Stimulated activated CD8-positive, alpha-beta memory T cell treated with anti-CD3 and anti-CD28 coated beads, Interleukin-4, amount 100 ng/mL, for 24 hours (primary cell): Measurements from ENCODE around the gene S1PR3.

Experiments
- DNase-seq: peaks from one replicate; pipeline ENCODE4 v3.0.0-alpha.2; 2020; ENCODE audit warnings: low read depth

S1PR3 gene

DNA sequence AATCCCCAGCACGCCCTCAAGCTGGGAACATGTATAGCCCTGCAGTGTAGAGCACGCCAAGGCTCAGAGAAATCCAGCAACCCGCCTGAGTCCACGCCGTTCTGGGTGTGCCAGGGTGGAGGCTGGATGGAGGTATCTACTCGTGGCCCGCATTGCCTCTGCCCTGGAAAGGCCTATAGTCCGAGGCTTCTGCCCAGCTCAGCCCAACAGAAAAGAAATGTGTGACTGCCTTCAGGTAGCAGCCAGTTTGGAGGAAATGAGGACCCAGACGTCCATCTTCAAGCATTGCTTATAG lies 18.2 kb downstream of the S1PR3 start:
- no peak for DNase-seq

DNA sequence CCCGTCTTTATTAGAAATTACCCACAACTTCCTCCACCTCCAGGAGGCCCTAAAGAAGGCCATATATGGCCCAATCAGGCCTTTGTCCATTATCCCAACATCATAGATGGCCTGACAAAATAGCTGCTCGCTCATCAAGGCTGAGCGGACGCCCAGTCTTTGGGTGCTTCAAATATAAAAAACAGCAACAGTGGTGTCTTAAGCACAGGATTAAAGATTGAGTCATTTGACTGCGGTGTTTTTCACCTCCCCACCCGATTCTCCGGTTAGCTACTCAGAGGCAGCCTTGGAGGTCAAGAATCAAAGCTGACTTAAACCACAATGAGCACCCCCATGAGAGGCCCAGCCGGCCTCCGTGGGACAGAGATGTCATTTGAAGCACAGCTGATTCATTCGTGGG lies 18.8 kb downstream of the S1PR3 start:
- DNase-seq = no peak

DNA sequence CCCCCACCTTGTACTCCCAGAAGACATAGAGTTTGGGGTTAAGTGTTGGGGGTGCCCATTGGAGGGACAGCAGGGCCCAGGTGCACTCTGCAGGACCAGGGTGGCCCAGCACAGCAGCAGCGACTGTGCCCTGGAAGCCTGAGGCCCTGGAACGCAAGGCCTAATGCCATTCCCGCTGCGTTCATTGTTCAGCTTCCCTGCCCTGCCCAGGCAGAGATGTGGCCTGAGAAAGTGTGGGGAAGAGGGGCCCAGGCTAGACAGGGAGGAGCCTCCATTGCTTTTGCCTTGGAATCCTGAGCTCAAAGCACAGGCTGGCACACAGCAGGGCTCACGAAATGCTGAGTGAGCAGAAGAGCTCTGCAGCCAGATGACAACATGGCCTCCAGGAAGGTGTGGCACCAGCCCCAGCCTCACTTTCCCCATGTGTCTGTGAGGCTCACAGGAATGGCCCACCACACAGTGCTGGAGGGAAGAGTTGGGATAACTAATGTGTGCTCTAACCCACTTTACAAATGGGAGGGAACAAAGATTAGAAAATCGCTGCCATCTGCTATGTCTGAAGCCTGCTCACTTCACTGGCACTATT lies 19.4 kb downstream of the S1PR3 start:
- DNase-seq = no peak

DNA sequence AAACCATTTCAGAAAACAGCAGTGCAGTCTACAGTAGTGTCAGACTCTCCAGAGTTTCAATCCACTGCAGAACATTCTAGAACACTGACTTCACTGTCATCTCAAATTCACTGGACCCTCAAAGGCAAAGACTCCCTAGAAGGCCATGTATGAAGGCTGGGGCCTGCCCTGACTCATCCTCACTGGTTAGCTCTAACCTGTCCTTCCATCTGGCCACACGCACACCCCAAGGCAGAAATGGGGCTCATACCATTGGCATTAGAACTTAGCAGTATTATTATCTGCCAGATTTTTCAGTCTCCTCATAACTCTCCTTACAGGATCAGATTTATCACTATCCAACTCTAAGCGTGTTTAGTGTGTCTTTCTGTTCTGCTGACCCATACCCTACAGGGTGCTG lies 20.4 kb downstream of the S1PR3 start:
- DNase-seq = no peak

DNA sequence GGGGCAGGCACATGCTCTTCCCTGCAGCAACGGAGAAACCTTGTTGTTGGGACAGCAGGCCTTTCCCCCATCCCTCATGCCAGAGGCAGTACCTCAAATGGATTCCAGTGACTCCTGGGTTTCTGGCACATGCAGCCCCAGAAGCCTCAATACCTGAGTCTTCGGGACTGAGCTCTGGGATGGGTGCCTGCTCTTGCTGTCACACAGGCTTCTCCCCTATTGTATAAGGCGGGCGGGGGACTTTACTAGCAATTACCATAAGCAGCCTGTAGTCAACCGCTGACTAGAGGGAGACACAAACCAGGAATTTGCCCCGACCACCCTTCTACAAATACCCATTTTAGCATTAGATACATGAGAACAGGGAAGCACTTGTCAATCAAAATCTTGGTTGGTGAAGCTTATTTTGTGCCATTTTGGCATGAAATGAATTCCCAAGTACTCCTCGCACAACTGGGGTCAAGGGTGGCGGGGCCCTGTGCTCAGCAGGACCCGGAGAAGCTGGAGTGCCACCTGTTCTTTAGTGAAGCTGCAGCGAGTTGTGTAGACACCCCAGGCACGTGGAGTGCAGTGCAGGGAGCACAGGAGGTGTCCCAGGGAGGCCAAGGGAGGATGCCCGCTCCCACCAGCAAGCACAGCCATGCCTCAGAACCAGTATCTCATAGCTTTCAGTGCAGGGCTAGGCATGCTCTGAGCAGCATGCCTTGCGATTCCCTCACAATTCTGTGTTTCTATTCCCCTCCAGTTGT lies 21.2 kb downstream of the S1PR3 start:
- DNase-seq = no peak

DNA sequence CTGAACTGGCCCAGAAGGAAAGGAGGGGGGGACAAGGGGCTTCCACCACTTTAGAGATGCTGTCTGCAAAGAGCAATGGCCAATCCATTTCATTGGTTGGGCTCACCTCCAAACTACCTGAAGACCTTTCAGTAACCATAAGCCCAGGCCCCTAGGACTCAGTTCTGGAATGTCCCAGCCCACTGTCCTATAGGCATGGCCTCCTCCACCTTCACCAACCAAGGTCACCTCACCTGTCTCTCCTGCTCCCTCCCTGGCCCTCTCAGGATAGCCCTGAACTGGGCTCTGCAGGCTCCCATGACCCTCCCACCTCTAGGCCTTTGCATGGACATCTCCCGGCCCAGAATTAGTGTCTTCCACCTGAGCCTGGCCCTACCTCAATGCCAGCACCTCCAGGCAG lies 22.4 kb downstream of the S1PR3 start:
- DNase-seq = no peak

DNA sequence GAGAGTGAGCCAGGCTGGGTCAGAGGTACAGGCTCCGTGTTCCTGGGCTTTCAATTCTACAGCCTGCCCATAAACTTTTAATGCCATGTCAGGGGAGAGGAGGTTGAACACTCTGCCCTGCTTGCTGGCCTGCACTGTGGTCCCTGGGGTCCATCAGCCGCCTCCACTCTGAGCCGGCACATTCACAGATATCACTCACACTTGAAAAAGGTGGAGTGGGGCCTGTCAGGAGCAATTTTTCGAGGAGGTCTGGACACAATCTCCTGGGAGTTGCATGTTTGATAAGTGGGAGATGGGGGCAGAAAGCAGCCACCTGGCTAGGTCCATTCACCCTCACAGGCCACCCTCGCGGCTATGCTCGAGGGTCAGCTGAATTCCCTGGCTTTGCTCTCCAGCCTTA lies 22.9 kb downstream of the S1PR3 start:
- DNase-seq = no peak

DNA sequence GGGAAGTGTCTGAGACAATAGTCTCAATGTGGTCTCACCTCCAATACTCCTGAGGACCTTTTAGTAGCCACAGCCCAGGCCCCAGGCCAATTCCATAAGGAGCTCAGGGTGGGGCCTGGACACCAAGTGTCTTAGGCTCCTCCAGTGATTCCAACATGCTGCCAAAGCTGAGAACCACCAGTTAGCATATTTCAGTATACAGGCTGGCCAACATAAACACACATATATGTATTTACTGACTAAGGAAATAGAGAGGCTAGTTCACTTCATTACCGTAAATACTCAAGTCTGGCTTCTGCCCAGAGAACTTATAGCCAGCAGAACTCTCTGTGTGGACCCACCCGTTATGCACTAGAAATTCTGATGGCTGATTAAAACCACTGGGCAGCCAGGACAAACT lies 24.1 kb downstream of the S1PR3 start:
- no peak for DNase-seq

DNA sequence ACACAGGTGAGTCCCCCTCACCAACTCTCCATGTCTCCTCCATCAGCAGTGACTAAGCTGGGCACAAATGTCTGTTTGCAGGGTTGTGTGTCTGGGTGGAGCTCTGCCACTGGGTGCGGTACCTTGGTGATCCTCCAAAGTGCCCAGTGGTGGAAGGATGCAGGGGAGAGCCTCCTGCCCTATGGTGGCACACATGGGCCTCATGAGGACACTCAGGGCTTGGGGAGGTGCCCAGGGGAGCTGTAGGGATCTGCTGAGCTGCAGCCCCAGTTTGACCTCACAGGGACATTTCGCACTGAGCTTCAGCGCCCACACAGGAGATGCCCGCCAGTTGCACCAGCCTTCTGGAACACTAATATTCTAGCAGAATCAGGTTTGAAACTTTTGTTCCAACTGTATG lies 29.5 kb downstream of the S1PR3 start:
- no peak for DNase-seq

DNA sequence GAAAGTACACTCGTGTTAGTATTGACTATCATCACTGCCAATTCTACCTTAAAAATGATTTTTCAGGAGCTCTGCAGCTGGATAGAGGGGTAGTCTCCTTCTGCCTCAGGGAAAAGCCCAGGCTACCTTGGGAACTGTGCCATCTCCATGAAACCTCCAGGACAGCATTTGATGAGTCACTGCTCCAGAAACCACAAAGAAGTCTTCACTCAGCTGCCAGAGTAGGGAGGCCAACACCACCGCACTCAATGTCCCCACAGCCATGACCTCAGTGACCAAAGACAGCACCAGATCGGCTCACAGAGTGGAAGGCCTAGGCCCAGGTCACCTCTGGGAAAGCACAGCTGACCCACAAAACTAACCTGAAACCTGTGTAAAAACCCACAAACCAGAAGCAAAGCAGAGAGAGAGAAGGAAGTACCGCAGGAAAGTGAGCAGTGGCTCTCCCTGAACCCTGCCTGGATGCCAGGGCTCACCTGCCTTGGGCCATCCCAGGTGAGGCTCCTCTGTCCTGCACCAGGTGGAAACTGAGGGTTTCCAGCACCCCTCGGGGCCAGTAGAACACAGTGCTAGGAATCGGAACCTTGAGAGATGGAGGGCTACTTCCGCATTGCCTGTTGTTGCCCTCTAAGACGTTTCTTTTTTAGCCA lies 30.0 kb downstream of the S1PR3 start:
- DNase-seq = no peak

DNA sequence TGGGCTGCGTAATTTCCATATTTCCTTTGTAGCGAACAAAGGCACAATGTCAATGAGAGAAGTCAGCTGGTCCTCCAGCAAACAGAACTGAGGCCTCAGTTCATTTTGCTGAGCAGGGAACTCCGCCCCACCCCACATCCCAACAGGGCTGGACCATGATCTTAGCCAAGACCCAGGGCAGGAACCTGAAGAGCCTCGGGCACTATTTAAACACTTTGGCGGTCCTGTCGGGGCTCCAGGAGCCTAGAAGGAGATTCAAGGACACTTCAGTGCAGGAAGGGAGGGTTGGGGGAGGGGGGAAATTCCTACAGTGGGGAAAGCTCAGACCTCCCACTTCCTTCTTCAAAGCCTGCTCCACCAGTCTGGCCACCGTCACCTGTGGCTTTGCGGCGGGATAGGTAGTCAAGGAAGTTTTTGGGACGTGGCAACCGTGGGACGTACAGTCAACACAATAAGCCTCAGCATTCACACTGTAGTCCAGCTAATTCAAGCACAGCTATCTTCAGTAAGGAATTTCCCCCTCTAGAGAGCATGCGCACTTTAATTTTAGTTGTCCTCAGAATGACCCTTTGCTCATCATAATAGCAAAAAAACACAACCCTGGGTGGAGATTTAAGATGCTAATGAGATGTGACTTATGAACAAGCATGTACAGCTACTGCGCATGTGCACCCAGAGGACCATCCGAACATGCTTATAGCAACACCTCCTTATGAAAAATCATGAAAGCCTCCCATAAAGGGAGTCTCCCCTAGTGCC lies 30.9 kb downstream of the S1PR3 start:
- no peak for DNase-seq

DNA sequence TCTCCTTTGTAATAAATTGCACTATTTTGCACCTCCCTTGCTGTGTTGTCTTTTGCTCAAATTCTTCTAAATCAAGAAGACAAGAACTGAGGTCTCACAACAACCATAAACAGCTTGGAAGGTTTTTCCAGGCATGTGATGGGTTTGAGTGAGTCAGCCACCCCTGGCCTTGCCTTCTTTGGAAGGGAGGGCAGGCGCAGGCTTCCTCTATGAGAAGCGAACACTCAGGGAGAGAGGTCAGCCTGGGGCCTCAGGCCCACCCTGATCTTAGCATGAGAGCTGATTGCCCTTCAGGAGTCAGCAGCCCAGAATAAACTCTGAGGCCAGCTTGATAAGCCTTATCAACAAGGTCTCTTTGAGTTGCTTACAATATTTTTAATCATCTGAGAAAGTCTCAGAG lies 31.6 kb downstream of the S1PR3 start:
- no peak for DNase-seq

DNA sequence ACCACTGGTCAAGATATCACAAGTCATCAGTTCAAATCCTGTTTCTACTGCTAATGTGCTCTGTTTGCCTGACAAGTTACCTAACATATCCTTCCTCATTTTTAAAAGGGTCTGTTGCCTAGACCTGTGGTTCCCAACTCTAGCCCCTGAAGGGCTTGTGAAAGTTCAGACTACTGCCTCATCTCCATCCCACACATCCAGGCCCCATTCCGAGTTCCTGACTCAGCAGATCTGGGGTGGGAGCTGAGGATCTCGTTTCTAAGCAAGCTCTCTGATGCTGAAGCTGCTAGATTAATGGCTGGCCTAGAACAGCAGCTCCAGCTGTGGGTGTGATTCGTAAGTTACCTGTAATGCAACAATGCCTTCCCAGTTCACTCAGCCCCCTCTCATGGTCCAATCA lies 32.5 kb downstream of the S1PR3 start:
- no peak for DNase-seq

DNA sequence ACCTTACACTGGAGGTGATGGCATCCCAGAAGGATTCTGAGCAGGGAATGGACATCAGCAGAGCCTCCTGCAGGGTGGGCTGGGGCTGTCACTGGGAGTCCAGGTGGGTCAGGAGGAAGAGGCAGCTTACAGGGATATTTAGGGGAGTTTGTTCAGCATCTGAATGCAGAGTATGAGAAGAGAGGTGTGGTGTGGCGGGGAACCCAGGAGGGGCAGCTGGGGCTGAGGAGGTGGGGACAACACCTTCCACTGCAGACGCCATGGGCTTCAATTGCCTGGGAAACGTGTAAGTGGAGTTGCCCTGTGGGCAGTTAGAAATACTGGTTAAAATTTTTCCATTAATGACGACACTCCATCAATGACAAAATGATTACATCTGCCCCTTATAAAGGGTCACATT lies 33.5 kb downstream of the S1PR3 start:
- no peak for DNase-seq

DNA sequence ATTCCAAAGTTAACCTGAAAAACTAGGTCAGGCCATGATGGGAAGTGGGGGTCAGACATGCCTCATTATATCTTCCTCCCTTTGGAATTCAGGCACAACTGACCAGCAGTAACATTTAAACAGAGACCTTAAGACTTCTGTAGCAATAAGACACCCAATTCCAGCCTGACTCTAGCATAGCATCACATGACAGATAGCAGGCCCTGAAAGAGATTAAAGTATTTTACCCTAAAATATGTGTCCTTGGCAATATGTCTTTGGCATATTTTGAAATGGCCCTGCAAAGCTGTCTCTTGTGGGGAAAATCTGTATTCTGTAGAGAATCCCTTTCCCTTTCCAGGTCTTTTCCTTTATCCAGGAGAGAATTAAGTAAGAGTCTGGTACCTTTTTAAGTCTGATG lies 34.3 kb downstream of the S1PR3 start:
- DNase-seq = no peak

DNA sequence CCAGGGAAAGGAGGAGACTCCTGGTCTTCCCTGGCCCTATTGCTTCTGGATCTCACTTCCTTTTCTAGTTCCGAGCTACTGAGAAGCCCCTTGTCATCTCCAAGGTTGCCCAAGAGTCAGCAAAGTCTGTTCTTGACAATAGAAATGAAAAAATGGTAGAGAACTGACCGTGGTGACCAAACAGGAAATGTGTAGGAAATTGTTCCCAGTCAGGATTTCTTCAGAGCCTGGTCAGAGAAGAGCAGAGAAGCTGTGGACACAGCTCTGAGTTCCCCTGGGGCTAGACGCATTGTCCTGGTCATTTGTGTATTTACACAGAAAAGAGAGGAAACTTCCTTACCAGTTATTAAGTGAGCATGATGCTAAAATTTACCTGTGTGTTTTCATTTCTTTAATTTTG lies 35.6 kb downstream of the S1PR3 start:
- no peak for DNase-seq

DNA sequence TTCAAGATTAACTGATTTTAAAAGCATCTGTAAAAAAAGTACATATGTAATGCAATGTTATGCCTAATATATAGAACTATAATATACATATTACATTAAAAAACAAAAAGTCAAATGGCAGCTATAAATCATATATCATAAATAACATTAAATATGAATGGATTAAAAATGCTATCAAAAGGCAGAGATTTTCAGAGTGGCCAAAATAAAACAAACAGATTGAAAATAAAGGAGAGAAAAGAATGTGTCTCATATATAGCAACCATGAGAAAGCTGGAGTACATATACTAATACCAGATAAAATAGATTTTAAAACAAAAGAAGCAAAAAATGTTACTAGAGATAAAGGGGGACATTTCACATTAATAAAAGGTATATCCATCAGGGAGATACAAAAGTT lies 38.5 kb downstream of the S1PR3 start:
- DNase-seq = no peak

DNA sequence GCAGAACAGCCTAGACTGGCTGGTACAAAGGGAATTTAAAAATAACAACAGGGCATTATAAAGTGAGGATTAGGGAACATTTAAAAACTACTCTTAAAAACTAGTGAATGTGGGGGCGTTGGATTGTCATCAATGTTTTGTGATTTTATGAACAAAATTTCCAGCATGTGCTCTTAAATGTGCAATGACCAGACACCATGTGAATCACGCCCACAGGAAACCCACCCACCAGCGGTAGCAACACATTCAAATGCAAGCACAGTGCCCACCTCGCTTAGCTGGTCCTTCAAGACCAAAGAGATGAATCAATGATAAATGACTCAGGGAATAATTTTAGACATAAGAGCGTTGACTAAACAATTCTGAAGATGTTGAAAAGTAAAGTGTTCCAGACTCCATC lies 40.9 kb downstream of the S1PR3 start:
- no peak for DNase-seq

DNA sequence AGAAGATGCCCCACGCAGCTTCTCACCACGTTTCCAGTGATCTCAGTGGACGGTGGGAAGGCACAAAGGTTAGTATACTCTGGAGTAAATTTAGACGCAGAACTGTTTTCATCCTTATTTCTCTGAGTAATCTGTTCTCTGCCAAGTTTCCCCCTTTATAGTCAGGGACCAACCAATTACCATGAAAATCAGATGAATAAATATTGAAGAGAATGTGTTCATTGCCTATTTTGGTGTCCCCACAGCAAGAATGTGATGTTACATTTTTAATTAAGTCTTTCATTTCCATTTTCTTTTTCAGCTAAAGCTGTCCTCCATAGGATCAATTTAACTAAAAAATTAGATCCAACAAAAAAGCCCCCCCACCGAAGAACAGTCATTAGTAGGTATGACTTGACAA lies 41.4 kb downstream of the S1PR3 start:
- DNase-seq = no peak

DNA sequence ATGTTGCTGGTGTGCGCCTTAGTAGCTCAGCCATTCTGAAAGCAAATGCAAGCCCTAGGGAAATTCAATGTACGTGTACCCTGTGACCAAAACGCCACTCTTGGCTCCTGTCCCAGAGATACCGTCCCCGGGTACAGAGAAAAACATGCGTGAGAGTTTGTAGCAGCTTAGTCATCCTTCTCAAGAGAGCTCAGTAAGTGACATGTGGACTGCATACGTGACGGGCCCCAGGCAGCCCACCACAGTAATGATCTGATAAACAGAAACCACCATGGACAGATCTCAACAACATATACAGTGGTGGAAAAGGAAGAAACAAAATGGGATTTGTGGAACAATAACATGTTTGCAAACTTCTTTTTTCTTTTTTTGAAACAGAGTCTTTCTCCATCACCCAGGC lies 45.1 kb downstream of the S1PR3 start:
- DNase-seq = no peak

DNA sequence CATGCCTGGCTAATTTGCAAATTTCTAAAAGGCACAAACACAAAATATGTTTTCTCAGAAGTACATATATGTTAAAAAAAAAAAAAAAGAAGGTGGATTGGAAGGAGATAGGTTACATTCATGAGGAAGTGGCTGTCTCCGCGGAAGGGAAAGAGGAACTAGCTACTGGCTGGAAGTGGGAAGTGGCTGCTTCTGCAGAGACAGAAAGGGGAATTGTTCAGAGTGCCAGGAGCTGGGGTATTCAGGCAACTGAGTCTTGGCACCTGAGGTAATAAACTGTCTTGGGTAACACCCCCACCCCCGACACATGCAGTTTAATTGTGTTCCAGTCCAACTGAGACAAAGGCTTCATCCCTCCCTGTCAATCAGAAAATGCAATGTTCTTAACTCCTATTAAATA lies 45.6 kb downstream of the S1PR3 start:
- no peak for DNase-seq

DNA sequence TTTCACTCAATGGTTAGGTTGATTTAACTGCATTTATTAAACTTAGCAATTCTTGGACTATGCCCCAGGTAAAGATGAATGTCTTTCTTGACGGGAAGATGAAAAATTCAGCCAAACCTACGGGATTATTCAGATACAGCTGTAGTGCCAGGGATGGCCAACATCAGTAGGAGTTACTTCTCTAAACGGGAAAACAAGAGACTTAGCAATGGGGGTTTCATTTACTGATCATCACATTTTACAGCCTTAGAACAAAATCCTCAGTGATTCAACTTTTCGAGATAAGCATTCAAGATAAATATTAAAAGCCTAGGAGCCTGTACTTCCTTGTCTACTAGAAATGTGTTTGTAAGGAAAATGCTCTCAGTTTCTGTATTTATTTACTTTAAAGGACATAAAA lies 46.1 kb downstream of the S1PR3 start:
- DNase-seq = no peak

DNA sequence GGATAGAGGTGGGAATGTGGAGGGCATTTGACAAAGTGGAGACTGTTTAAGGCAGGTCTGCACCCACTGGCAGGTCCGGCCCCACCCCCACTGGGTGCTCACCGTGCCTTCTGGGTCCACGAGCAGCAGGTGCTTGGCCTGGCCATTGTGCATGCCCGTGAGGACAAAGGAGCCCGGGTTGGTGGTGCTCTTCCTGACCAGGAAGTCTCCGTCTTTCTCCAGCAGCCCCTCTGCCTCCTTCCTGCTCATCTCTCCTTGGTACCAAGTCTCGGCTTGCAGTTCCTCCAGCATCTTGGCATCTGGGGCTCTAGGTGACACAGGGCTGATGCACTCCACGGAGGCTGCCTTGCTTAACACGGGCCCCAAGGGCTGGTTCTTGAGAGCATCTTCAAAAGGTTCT lies 46.6 kb downstream of the S1PR3 start:
- DNase-seq = no peak
